Measurements from ENCODE around the gene MICB.
"Not testable (repeated sequence)": the region's sequence is repeated elsewhere in the genome, so short reads cannot be mapped to it uniquely, and the experiment has no call there.

DNA sequence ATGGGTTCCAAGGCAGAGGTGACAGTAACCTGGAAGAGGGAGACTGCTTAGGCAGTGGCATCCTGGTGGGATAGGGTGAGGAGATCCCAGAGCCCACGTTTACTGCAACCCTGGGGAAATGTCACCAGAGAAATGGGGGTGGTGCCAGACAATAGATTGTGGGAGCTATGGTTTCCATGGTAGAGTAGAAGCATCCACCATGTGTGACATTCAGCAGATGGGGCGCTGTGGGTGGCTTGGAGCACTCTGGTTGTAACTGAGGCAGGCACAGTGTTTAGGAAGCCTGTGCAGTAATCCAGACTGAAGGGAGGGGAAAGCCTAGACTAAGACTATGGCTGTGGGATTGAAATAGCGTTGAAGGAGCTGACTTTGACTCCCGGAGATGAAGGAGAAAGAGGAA, 1.1 kb upstream of the MICB start:
- TF ChIP-seq CTCF (IDR thresholded peaks at IDR 0.05); EZH2 (IDR thresholded peaks at IDR 0.05; ENCODE audit: borderline replicate concordance, insufficient read depth, low read depth, low read length, poor library complexity, severe bottlenecking): not testable (repeated sequence)
